Measurements from ENCODE around the gene PDCD11. TPM values are rescaled to one million over a fixed set of nuclear protein-coding genes. Genes with fewer than 3 reads are reported as not detected.

The PDCD11 gene
- total RNA-seq, 1 experiment from 2014 or later, result 106 TPM

- no peaks in the 10 kb centered on the region for H3K9me3 ChIP-seq (ENCODE audit: control insufficient read depth in 1 of 2, insufficient read depth in 1 of 2, low read depth in 1 of 2, low read length in 2 of 2)
- ChIA-PET CTCF (no interaction called here), RAD21 (ENCODE audit: low non-redundant PET in 1 of 2, low total read pairs in 2 of 2, uncharacterized antibody in 2 of 2, unreplicated experiment in 2 of 2) (no interaction called here), POLR2A (interaction anchor here (0.7 kb wide), 1 partner anchor 242 kb away, joined by 3 read pairs; no protein-coding TSS in a partner anchor)
- H2AFZ ChIP-seq (ENCODE audit: low read depth, low read length, poor library complexity, severe bottlenecking), result no peak overlapping the region
- no peak overlapping the region for H3K9ac ChIP-seq (ENCODE audit: low read length)
- H3K27ac ChIP-seq (ENCODE audit: low read depth, low read length), result no peak overlapping the region
- H3K36me3 ChIP-seq (ENCODE audit: control insufficient read depth in 1 of 2, insufficient read depth in 2 of 2, low read length in 2 of 2), result peaks cover 16 to 21% of the 10 kb centered on the region in 2 experiments
- no peaks in the 10 kb centered on the region for H3K27me3 ChIP-seq (ENCODE audit: insufficient read depth, low read length)
- no peak overlapping the region for H3K4me3 ChIP-seq (replicated peaks in 1 of 2; ENCODE audit: low read depth in 1 of 2, low read length in 2 of 2)
- H3K9me2 ChIP-seq (ENCODE audit: insufficient read depth), result no peaks in the 10 kb centered on the region
- H4K20me1 ChIP-seq (ENCODE audit: insufficient read depth), result no peaks in the 10 kb centered on the region
- no peaks in the 10 kb centered on the region for H3K79me2 ChIP-seq (ENCODE audit: insufficient read depth, low read length)
- BruUV-seq (replicated peaks), result no TSS peak
- H3K4me1 ChIP-seq (ENCODE audit: control insufficient read depth in 1 of 2, insufficient read depth in 2 of 2, low read length in 2 of 2), result no peaks in the 10 kb centered on the region
- ATAC-seq (no peak), DNase-seq (ENCODE audit: low read depth, low spot score) (no peak)
- TF ChIP-seq CBX3 (IDR thresholded peaks at IDR 0.05; ENCODE audit: low read depth), result no peak
- TF ChIP-seq SP1 (IDR thresholded peaks at IDR 0.05; ENCODE audit: low read depth), result no peak
- TF ChIP-seq REST (IDR thresholded peaks at IDR 0.05; ENCODE audit: low read depth), result no peak
- no peak for TF ChIP-seq YY1 (IDR thresholded peaks at IDR 0.05; ENCODE audit: extremely low read depth, insufficient replicate concordance, low read depth, low read length)
- no peak for TF ChIP-seq SIN3A (IDR thresholded peaks at IDR 0.05; ENCODE audit: low read depth)
- TF ChIP-seq EGR1 (IDR thresholded peaks at IDR 0.05; ENCODE audit: low read depth), result no peak
- no peak for TF ChIP-seq CTCF (IDR thresholded peaks at IDR 0.05 in 2 of 3, conservative IDR thresholded peaks at IDR 0.05 in 1 of 3; ENCODE audit: borderline replicate concordance in 1 of 3, insufficient read depth in 1 of 3, low read depth in 2 of 3, low read length in 2 of 3)
- no peak for TF ChIP-seq MAX (IDR thresholded peaks at IDR 0.05)
- TF ChIP-seq EZH2 (IDR thresholded peaks at IDR 0.05), result no peak
- TF ChIP-seq JUND (IDR thresholded peaks at IDR 0.05), result no peak
- no peak for TF ChIP-seq FOSL1 (IDR thresholded peaks at IDR 0.05; ENCODE audit: low read depth)
- no peak overlapping the region for H3K4me2 ChIP-seq (ENCODE audit: low read length)
- intact Hi-C loops (cut with micrococcal nuclease), result no loop called here
Measured at GRCh38 chr10:103382769-103383168, 13.7 kb upstream of the PDCD11 start.
